ENCODE data around the gene ADSS1. TPM values are rescaled to one million over a fixed set of nuclear protein-coding genes. Genes with fewer than 3 reads are reported as not detected.
A peak's percentile ranks its signal among the peaks of the same experiment; 100 is the strongest.

The ADSS1 gene
- total and polyA plus RNA-seq, 8 donors = 3.5 to 6.8 (median 5.5) TPM

GRCh38 chr14:104722938-104723650 is 935 bp upstream of the ADSS1 start:
- H3K36me3 ChIP-seq = no peaks in the 10 kb centered on the region
- peaks cover 0 to 3% (median 0%) of the 10 kb centered on the region in 3 donors for H3K4me1 ChIP-seq
- FAIRE-seq = no peak
- intact Hi-C loops (cut with DNase I) = no loop called here
- peak overlapping the region in 3 of 4 donors; percentile 60 to 84 (median 80) for H3K4me3 ChIP-seq
- WGBS, 2 donors = 39 to 47% methylated on average over 26 of the region's 26 CpGs
- no peak overlapping the region for H3K27ac ChIP-seq
- ATAC-seq = peak in 1 of 4 donors; percentile 2
- TF ChIP-seq CTCF (IDR thresholded peaks at IDR 0.05) = no peak
- DNase-seq = no peak
- no peaks in the 10 kb centered on the region for H3K9me3 ChIP-seq
- no peaks in the 10 kb centered on the region for H3K27me3 ChIP-seq

- intact Hi-C loops (cut with DNase I) = no loop called here
- Histone ChIP-seq H3K4me3 (peak overlapping the region; percentile 60 to 84 (median 72)), H3K36me3 (no peaks in the 10 kb centered on the region), H3K27ac (peak overlapping the region in 2 of 4 donors; percentile 26 to 49), H3K9me3 (no peaks in the 10 kb centered on the region), H3K27me3 (no peaks in the 10 kb centered on the region), H3K4me1 (peaks cover 0 to 3% (median 0%) of the 10 kb centered on the region in 3 donors)
- no peak for TF ChIP-seq CTCF (IDR thresholded peaks at IDR 0.05)
- ATAC-seq (peak; percentile 11 to 40 (median 20)), FAIRE-seq (no peak), DNase-seq (peak in 4 of 6 donors; percentile 52 to 74 (median 54))
- WGBS, 2 donors = 6 to 7% methylated on average over 27 of the region's 27 CpGs
Measured at GRCh38 chr14:104724407-104724980, 465 bp downstream of the ADSS1 start.

GRCh38 chr14:104724981-104725771 is 1.1 kb downstream of the ADSS1 start:
- no peak for TF ChIP-seq CTCF (IDR thresholded peaks at IDR 0.05)
- FAIRE-seq (no peak), ATAC-seq (peak; percentile 5 to 28 (median 12)), DNase-seq (peak in 1 of 6 donors; percentile 34)
- WGBS, 2 donors = 57% methylated on average over 24 of the region's 24 CpGs
- intact Hi-C loops (cut with DNase I) = no loop called here
- Histone ChIP-seq H3K4me1 (peaks cover 0 to 3% (median 0%) of the 10 kb centered on the region in 3 donors), H3K27ac (no peak overlapping the region), H3K36me3 (no peaks in the 10 kb centered on the region), H3K4me3 (peak overlapping the region in 2 of 4 donors; percentile 80 to 84), H3K27me3 (no peaks in the 10 kb centered on the region), H3K9me3 (no peaks in the 10 kb centered on the region)

- peaks cover 0 to 3% (median 0%) of the 10 kb centered on the region in 3 donors for H3K4me1 ChIP-seq
- no peaks in the 10 kb centered on the region for H3K36me3 ChIP-seq
- 86% methylated on average over 24 to 25 of the region's 25 CpGs for WGBS, 2 donors
- no peak overlapping the region for H3K27ac ChIP-seq
- FAIRE-seq (no peak), DNase-seq (peak in 1 of 6 donors; percentile 33), ATAC-seq (no peak)
- TF ChIP-seq CTCF (IDR thresholded peaks at IDR 0.05) = no peak
- H3K4me3 ChIP-seq = no peak overlapping the region
- H3K27me3 ChIP-seq = no peaks in the 10 kb centered on the region
- intact Hi-C loops (cut with DNase I) = no loop called here
- no peaks in the 10 kb centered on the region for H3K9me3 ChIP-seq
Measured at GRCh38 chr14:104725772-104726548, 1.9 kb downstream of the ADSS1 start.
